PC-3 (cell line): ENCODE data around the gene UNC93B1. TPM values are rescaled to one million over a fixed set of nuclear protein-coding genes. Genes with fewer than 3 reads are reported as not detected.
A peak's percentile ranks its signal among the peaks of the same experiment; 100 is the strongest.

Experiments
- ATAC-seq: fragments of 200-7000 bp; cut with Tn5 transposase; 2 replicates; pipeline ENCODE4 v1.9.1; 2020; ENCODE audit warnings: mild to moderate bottlenecking, moderate library complexity
- Bru-seq: library from RNA; stranded (reverse); fragments of 400-500 nt; gene quantifications from one replicate; lab custom pipeline; 2021; lab: Mats Ljungman, UMichigan
- BruChase-seq, 2 experiments: library from RNA; stranded (reverse); fragments of 400-500 nt; gene quantifications; one replicate each; lab custom pipeline; 2021; lab: Mats Ljungman, UMichigan
- BruUV-seq: library from RNA; stranded (reverse); fragments of 400-500 nt; replicated peaks from 2 replicates; lab custom pipeline; 2021; lab: Mats Ljungman, UMichigan
- CTCF ChIA-PET: fragments of 300-600 bp; sonication (Branson Sonifier 250); formaldehyde crosslinking; loops from one replicate; lab custom pipeline; 2022; ENCODE audit warnings: antibody characterized with exemption; lab: Charles Lee
- POLR2A ChIA-PET: fragments of 300-600 bp; sonication (Branson Sonifier 250); formaldehyde crosslinking; loops from one replicate; lab custom pipeline; 2022; ENCODE audit warnings: antibody characterized with exemption; ENCODE audit not compliant: unreplicated experiment; lab: Charles Lee
- DNase-seq: peaks from one replicate; pipeline ENCODE4 v3.0.0-alpha.2; 2015
- H2AFZ ChIP-seq: fragments of 300-600 bp; sonication (generic); 2 replicates; pipeline ENCODE4 v1.6.0; 2016; ENCODE audit warnings: antibody characterized with exemption, low read length
- H3F3A ChIP-seq: fragments of 300-600 bp; sonication (generic); one replicate; pipeline ENCODE4 v1.6.0; 2017; ENCODE audit warnings: antibody characterized with exemption, low read length, control low read depth, mild to moderate bottlenecking; ENCODE audit not compliant: unreplicated experiment
- H3K27ac ChIP-seq: fragments of 300-600 bp; sonication (generic); 2 replicates; pipeline ENCODE4 v1.5.1; 2016; ENCODE audit warnings: mild to moderate bottlenecking, low read length
- H3K27me3 ChIP-seq: fragments of 300-600 bp; sonication (generic); 2 replicates; pipeline ENCODE4 v1.6.1; 2016; ENCODE audit warnings: low read length, mixed read lengths
- H3K36me3 ChIP-seq: fragments of 300-600 bp; sonication (generic); 2 replicates; pipeline ENCODE4 v1.6.1; 2016; ENCODE audit warnings: low read depth, mixed run types, low read length, mixed read lengths
- H3K4me1 ChIP-seq: fragments of 300-600 bp; sonication (generic); 2 replicates; pipeline ENCODE4 v1.5.1; 2016; ENCODE audit warnings: low read length; ENCODE audit not compliant: insufficient read depth
- H3K4me2 ChIP-seq: fragments of 300-600 bp; sonication (generic); 2 replicates; pipeline ENCODE4 v1.6.0; 2016; ENCODE audit warnings: low read length
- H3K4me3 ChIP-seq: fragments of 300-600 bp; sonication (generic); 2 replicates; pipeline ENCODE4 v1.5.1; 2016; ENCODE audit warnings: mild to moderate bottlenecking, low read length, mixed read lengths
- H3K79me2 ChIP-seq: fragments of 300-600 bp; sonication (generic); 2 replicates; pipeline ENCODE4 v1.6.1; 2017; ENCODE audit warnings: low read length, mixed read lengths
- H3K9ac ChIP-seq: fragments of 300-600 bp; sonication (generic); 2 replicates; pipeline ENCODE4 v1.6.0; 2016; ENCODE audit warnings: mild to moderate bottlenecking, low read length
- H3K9me2 ChIP-seq: fragments of 300-600 bp; sonication (generic); replicated peaks from 2 replicates; pipeline ENCODE4 v1.6.1; 2016; ENCODE audit warnings: mixed run types, low read length, mixed read lengths
- H3K9me3 ChIP-seq: fragments of 300-600 bp; sonication (generic); 2 replicates; pipeline ENCODE4 v1.6.1; 2016; ENCODE audit warnings: low read length, mixed read lengths
- H4K20me1 ChIP-seq: fragments of 300-600 bp; sonication (generic); 2 replicates; pipeline ENCODE4 v1.6.1; 2016; ENCODE audit warnings: low read length, mixed read lengths
- CTCF ChIP-seq: fragments of 300-600 bp; sonication (generic); conservative IDR thresholded peaks from 2 replicates; pipeline ENCODE4 v1.5.1; 2017; ENCODE audit warnings: antibody characterized with exemption, low read depth, mild to moderate bottlenecking, low read length
- EZH2 ChIP-seq: fragments of 300-600 bp; sonication (generic); IDR thresholded peaks from one replicate; pipeline ENCODE4 v1.6.1; 2017; ENCODE audit warnings: antibody characterized with exemption, mild to moderate bottlenecking, low read length; ENCODE audit not compliant: unreplicated experiment
- EZH2phosphoT487 ChIP-seq: fragments of 300-600 bp; sonication (generic); IDR thresholded peaks from 2 replicates; pipeline ENCODE4 v1.6.1; 2018; ENCODE audit warnings: mild to moderate bottlenecking, antibody characterized with exemption, low read length, borderline replicate concordance
- intact Hi-C: fragments of 100-400 bp; cut with micrococcal nuclease; formaldehyde crosslinking; loops from 2 replicates; pipeline ENCODE4 v1.9.0; 2023
- long read RNA-seq: library from polyadenylated mRNA; unstranded; transcript quantifications from one replicate; pipeline ENCODE4 v2.0.0, GENCODE V29; 2021; ENCODE audit not compliant: unreplicated experiment
- total RNA-seq: library from RNA; depleted of rRNA; stranded (reverse); fragments of >200 nt; gene quantifications from 2 replicates; pipeline ENCODE4 v1.2.3, GENCODE V29; 2014; rRNA removed

Gene UNC93B1, protein sequence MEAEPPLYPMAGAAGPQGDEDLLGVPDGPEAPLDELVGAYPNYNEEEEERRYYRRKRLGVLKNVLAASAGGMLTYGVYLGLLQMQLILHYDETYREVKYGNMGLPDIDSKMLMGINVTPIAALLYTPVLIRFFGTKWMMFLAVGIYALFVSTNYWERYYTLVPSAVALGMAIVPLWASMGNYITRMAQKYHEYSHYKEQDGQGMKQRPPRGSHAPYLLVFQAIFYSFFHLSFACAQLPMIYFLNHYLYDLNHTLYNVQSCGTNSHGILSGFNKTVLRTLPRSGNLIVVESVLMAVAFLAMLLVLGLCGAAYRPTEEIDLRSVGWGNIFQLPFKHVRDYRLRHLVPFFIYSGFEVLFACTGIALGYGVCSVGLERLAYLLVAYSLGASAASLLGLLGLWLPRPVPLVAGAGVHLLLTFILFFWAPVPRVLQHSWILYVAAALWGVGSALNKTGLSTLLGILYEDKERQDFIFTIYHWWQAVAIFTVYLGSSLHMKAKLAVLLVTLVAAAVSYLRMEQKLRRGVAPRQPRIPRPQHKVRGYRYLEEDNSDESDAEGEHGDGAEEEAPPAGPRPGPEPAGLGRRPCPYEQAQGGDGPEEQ
- total RNA-seq: 66.8 and 77.0 TPM in 2 replicates
- percentile 62 among the genes with signal in this experiment for Bru-seq, nascent RNA
- percentile 62 among the genes with signal in this experiment for BruChase-seq, experiment 1, labeled RNA remaining after a 6-hour chase
- BruChase-seq, experiment 2, labeled RNA remaining after a 2-hour chase: percentile 70 among the genes with signal in this experiment
- long read RNA-seq, transcript UNC93B1-201 (11 exons, 2,316 nt): major isoform, 257 of 355 reads
- long read RNA-seq, partial matches to known transcripts: 76 of 355 reads
- long read RNA-seq, other reads (novel, unspliced or antisense): 18 of 355 reads

GRCh38 chr11:68003846-68004550 lies at the start of gene UNC93B1:
UNC93B1 (minus strand) TSS chr11:68004097; CDS start chr11:68004043, 54 bp downstream.
- Histone ChIP-seq H3K9me3 (no peaks in the 10 kb centered on the region), H3K4me2 (peak within 1 kb of the TSS; percentile 99), H4K20me1 (no peaks in the 10 kb centered on the region), H3K27me3 (no peaks in the 10 kb centered on the region), H3K4me3 (peak within 1 kb of the TSS; percentile 83), H3K9me2 (no peaks in the 10 kb centered on the region), H3K4me1 (peaks cover 14% of the 10 kb centered on the region), H3K36me3 (no peaks in the 10 kb centered on the region), H3F3A (no peaks in the 10 kb centered on the region), H3K9ac (peak within 1 kb of the TSS; percentile 65), H3K79me2 (no peaks in the 10 kb centered on the region), H2AFZ (peak within 1 kb of the TSS; percentile 85), H3K27ac (no peak within 1 kb of the TSS)
- ATAC-seq (peak; percentile 93), DNase-seq (peak; percentile 92)
- CTCF ChIA-PET: no interaction called here
- POLR2A ChIA-PET: no interaction called here
- intact Hi-C loops: no loop called here
- BruUV-seq: no TSS peak
- no peak for TF ChIP-seq CTCF
- TF ChIP-seq EZH2phosphoT487: no peak

- CTCF ChIA-PET: no interaction called here
- no peak overlapping the region for H3K4me3 ChIP-seq
Observed at GRCh38 chr11:68053117-68053516, 49.2 kb upstream of the UNC93B1 start.

More at GRCh38 chr11:68053117-68053516, 49.2 kb upstream of the UNC93B1 start:
- Histone ChIP-seq H3K4me1 (no peaks in the 10 kb centered on the region), H4K20me1 (no peaks in the 10 kb centered on the region), H3K9me3 (no peaks in the 10 kb centered on the region), H3F3A (no peaks in the 10 kb centered on the region), H3K9me2 (no peaks in the 10 kb centered on the region), H3K9ac (no peak overlapping the region), H3K36me3 (peaks cover 16% of the 10 kb centered on the region; the same call in 1 of the 2 replicates), H2AFZ (no peak overlapping the region), H3K27me3 (no peaks in the 10 kb centered on the region), H3K27ac (no peak overlapping the region), H3K79me2 (no peaks in the 10 kb centered on the region), H3K4me2 (no peak overlapping the region)
- TF ChIP-seq EZH2 (no peak), EZH2phosphoT487 (no peak), CTCF (no peak)
- DNase-seq (no peak), ATAC-seq (no peak)
- intact Hi-C loops: no loop called here
- no TSS peak for BruUV-seq
- POLR2A ChIA-PET: interaction anchor here (0.6 kb wide), 1 partner anchor 46 kb away, joined by 3 read pairs; no protein-coding TSS in a partner anchor
